Measurements from ENCODE around the gene LHFPL2. TPM values are rescaled to one million over a fixed set of nuclear protein-coding genes. Genes with fewer than 3 reads are reported as not detected.

The LHFPL2 gene
- total RNA-seq, 1 experiment from 2014 or later = 17.9 TPM

DNA sequence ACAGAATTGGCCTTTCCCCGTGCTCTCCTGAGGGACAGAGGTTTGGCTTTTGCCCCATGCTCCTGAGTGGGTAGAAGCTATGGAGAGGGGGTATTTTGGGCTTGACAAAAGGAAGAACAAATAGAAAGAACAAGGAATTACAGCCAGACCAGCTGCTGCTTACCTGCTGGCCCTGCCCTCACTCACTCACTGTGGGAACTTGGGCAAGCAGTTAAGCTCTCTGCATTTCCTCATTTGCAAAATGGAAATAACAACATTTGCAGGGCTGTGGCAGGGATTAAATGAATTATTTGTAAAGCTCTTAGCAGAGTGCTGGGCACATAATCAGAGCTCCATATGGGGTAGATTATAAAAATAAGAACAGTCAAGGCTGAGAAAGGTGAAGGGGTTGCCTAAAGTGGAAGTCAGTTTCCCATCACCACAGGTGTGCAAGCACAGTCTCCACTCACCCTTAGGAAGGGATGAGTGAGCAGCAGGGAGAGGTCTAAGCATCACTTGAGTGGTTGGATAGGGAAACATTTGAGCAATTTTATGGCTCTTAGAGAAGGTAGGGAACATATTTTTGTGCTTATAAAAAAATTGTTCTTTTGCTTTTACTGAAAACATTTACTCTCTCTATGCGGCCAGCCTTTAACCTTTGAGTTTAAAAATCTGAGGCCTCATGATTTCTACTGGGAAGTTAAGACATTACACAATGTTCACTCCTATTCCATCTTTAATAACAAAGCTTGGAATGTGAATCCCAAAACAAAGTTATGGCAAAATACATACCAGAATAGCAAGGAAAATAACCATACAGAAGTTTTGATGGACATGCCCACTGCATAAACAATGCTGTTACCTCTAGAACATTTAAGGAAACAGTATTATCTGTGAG, 42.8 kb upstream of the LHFPL2 start:
- Histone ChIP-seq H3K9ac (ENCODE audit: low read length) (no peak overlapping the region), H3K79me2 (ENCODE audit: insufficient read depth, low read length) (no peaks in the 10 kb centered on the region), H3K4me3 (replicated peaks in 1 of 2; ENCODE audit: low read depth in 1 of 2, low read length in 2 of 2) (no peak overlapping the region), H3K4me1 (ENCODE audit: control insufficient read depth in 1 of 2, insufficient read depth in 2 of 2, low read length in 2 of 2) (peaks cover 0 to 4% of the 10 kb centered on the region in 2 experiments; a peak in 2 of 4 replicates), H2AFZ (ENCODE audit: low read depth, low read length, poor library complexity, severe bottlenecking) (no peak overlapping the region), H3K9me2 (ENCODE audit: insufficient read depth) (no peaks in the 10 kb centered on the region), H3K27ac (ENCODE audit: low read depth, low read length) (no peak overlapping the region), H3K4me2 (ENCODE audit: low read length) (no peak overlapping the region), H3K36me3 (ENCODE audit: control insufficient read depth in 1 of 2, insufficient read depth in 2 of 2, low read length in 2 of 2) (no peaks in the 10 kb centered on the region), H4K20me1 (ENCODE audit: insufficient read depth) (no peaks in the 10 kb centered on the region), H3K27me3 (ENCODE audit: insufficient read depth, low read length) (no peaks in the 10 kb centered on the region), H3K9me3 (ENCODE audit: control insufficient read depth in 1 of 2, insufficient read depth in 1 of 2, low read depth in 1 of 2, low read length in 2 of 2) (no peaks in the 10 kb centered on the region)
- no TSS peak for BruUV-seq (replicated peaks)
- ATAC-seq (no peak), DNase-seq (ENCODE audit: low read depth, low spot score) (no peak)
- ChIA-PET POLR2A (interaction anchor here (0.6 to 1.7 kb wide), 2 partner anchors 9 to 218 kb away, joined by 4 to 10 read pairs; no protein-coding TSS in a partner anchor), CTCF (no interaction called here), RAD21 (ENCODE audit: low non-redundant PET in 1 of 2, low total read pairs in 2 of 2, uncharacterized antibody in 2 of 2, unreplicated experiment in 2 of 2) (no interaction called here)
- TF ChIP-seq ZFX (IDR thresholded peaks at IDR 0.05) = no peak
- no peak for TF ChIP-seq RAD21 (IDR thresholded peaks at IDR 0.05; ENCODE audit: low read depth)
- TF ChIP-seq, protein P1, sequence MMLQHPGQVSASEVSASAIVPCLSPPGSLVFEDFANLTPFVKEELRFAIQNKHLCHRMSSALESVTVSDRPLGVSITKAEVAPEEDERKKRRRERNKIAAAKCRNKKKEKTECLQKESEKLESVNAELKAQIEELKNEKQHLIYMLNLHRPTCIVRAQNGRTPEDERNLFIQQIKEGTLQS (IDR thresholded peaks at IDR 0.05) = no peak
- TF ChIP-seq EZH2 (IDR thresholded peaks at IDR 0.05) = no peak
- TF ChIP-seq POLR2AphosphoS5 (IDR thresholded peaks at IDR 0.05; ENCODE audit: low read depth, low read length) = no peak
- no peak for TF ChIP-seq CEBPB (IDR thresholded peaks at IDR 0.05; ENCODE audit: low read depth)
- TF ChIP-seq SIN3A (IDR thresholded peaks at IDR 0.05; ENCODE audit: low read depth) = no peak
- TF ChIP-seq, protein P2, sequence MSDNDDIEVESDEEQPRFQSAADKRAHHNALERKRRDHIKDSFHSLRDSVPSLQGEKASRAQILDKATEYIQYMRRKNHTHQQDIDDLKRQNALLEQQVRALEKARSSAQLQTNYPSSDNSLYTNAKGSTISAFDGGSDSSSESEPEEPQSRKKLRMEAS (IDR thresholded peaks at IDR 0.05) = no peak
- TF ChIP-seq, protein P3, sequence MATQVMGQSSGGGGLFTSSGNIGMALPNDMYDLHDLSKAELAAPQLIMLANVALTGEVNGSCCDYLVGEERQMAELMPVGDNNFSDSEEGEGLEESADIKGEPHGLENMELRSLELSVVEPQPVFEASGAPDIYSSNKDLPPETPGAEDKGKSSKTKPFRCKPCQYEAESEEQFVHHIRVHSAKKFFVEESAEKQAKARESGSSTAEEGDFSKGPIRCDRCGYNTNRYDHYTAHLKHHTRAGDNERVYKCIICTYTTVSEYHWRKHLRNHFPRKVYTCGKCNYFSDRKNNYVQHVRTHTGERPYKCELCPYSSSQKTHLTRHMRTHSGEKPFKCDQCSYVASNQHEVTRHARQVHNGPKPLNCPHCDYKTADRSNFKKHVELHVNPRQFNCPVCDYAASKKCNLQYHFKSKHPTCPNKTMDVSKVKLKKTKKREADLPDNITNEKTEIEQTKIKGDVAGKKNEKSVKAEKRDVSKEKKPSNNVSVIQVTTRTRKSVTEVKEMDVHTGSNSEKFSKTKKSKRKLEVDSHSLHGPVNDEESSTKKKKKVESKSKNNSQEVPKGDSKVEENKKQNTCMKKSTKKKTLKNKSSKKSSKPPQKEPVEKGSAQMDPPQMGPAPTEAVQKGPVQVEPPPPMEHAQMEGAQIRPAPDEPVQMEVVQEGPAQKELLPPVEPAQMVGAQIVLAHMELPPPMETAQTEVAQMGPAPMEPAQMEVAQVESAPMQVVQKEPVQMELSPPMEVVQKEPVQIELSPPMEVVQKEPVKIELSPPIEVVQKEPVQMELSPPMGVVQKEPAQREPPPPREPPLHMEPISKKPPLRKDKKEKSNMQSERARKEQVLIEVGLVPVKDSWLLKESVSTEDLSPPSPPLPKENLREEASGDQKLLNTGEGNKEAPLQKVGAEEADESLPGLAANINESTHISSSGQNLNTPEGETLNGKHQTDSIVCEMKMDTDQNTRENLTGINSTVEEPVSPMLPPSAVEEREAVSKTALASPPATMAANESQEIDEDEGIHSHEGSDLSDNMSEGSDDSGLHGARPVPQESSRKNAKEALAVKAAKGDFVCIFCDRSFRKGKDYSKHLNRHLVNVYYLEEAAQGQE (IDR thresholded peaks at IDR 0.05; ENCODE audit: low read depth) = no peak
- no peak for TF ChIP-seq SP1 (IDR thresholded peaks at IDR 0.05; ENCODE audit: low read depth)
- no peak for TF ChIP-seq JUND (IDR thresholded peaks at IDR 0.05)
- TF ChIP-seq ZNF274 (IDR thresholded peaks at IDR 0.05; ENCODE audit: low read depth, low read length) = no peak
- no peak for TF ChIP-seq YY1 (IDR thresholded peaks at IDR 0.05; ENCODE audit: extremely low read depth, insufficient replicate concordance, low read depth, low read length)
- intact Hi-C loops (cut with micrococcal nuclease) = no loop called here
